GM12872 (cell line): ENCODE results near the gene NIPBL.

Experiments used
- CTCF ChIP-seq: IDR thresholded peaks from 3 replicates; pipeline ENCODE4 v1.5.1; 2011; ENCODE audit warnings: low read depth, mild to moderate bottlenecking, low read length, moderate library complexity; ENCODE audit not compliant: insufficient read depth

Gene NIPBL

DNA sequence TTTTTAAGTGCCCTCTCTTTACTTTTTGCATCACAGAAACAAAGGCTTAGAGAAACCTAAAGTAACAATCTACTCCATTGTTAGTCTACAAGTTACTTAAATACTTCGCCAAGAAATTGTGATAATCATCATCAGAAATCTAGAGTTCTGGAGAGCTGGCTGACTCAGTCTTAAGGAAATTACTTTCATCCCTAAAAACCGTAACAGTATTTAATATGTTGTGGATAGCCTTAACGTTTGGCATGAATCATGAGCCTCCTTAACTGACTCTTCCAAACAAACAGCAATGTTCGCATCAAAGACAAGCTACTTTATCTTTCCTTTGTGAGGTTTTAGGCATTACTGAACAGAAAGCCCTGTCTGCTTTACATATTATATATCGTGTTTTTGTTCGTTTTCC is 128.7 kb downstream of the NIPBL start:
- no peak for TF ChIP-seq CTCF

GRCh38 chr5:37005946-37006540 is 129.5 kb downstream of the NIPBL start:
- peak; percentile 58 for TF ChIP-seq CTCF

DNA sequence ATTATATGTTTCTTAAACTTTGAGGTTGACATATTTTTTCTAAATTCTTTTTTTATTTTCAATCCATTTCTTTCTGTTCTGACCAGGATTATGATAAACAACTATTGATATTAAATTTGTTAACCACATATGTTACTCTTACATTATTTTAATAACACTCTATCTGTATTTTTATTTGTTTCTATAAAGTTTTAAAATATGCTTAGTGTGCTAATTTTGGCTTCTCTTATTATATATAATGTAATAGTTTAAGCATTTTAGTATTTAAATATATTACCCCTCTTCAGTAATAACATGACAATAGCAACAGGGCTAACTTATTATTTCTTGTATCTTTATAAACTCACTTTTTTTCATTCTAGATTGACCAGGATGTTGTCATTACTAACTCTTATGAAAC is 137.8 kb downstream of the NIPBL start:
- TF ChIP-seq CTCF = no peak

GRCh38 chr5:37015795-37016666 is 139.5 kb downstream of the NIPBL start:
- TF ChIP-seq CTCF = no peak

- no peak for TF ChIP-seq CTCF
Observed at GRCh38 chr5:37028910-37029309, 152.3 kb downstream of the NIPBL start.

DNA sequence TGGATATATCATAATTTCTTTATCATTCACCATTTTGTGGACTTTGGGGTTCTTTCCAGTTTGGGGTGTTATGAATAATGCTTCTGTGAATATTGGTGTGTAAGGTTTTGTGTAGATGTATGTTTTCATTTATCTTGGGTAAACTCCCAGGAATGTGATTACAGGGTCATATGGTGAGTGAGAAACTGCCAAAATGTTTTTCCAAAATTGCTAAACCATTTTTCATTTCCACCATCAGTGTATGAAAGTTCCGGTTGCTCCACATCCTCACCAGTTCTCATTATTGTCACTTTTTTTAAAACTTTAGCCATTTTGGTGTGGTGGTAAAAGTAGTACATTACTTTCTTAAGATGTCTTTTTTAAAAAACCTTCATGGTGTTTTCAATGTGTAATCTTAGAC is 152.9 kb downstream of the NIPBL start:
- no peak for TF ChIP-seq CTCF

GRCh38 chr5:37034955-37035354 is 158.4 kb downstream of the NIPBL start:
- no peak for TF ChIP-seq CTCF
